GM21423 (cell line): Measurements from ENCODE around the gene OR2AG1.
A peak's percentile ranks its signal among the peaks of the same experiment; 100 is the strongest.

Experiments used
- ATAC-seq: cut with Tn5 transposase; IDR thresholded peaks from one replicate; pipeline ENCODE4 v1.9.1; 2021; ENCODE audit warnings: mild to moderate bottlenecking, moderate library complexity; ENCODE audit not compliant: unreplicated experiment

The OR2AG1 gene

GRCh38 chr11:6782720-6783119 lies at the start of gene OR2AG1:
OR2AG1 (plus strand) TSS chr11:6783020; CDS start chr11:6785038, 2,018 bp downstream.
- ATAC-seq: no peak

- ATAC-seq: no peak
Measured at GRCh38 chr11:6733326-6734275, 49.2 kb upstream of the OR2AG1 start.

GRCh38 chr11:6734616-6735015 lies 48.2 kb upstream of the OR2AG1 start:
- ATAC-seq: no peak

- ATAC-seq: no peak
Measured at GRCh38 chr11:6735306-6735705, 47.5 kb upstream of the OR2AG1 start.

- ATAC-seq: no peak
Measured at GRCh38 chr11:6736495-6737121, 46.2 kb upstream of the OR2AG1 start.

GRCh38 chr11:6737872-6738466 lies 44.9 kb upstream of the OR2AG1 start:
- peak; percentile 81 for ATAC-seq

- ATAC-seq: no peak
Measured at GRCh38 chr11:6738590-6738989, 44.2 kb upstream of the OR2AG1 start.

- no peak for ATAC-seq
Measured at GRCh38 chr11:6742260-6742659, 40.6 kb upstream of the OR2AG1 start.

- ATAC-seq: no peak
Measured at GRCh38 chr11:6745018-6745417, 37.8 kb upstream of the OR2AG1 start.

GRCh38 chr11:6745465-6746015 lies 37.3 kb upstream of the OR2AG1 start:
- ATAC-seq: peak; percentile 64

GRCh38 chr11:6746086-6746618 lies 36.7 kb upstream of the OR2AG1 start:
- peak; percentile 82 for ATAC-seq

- no peak for ATAC-seq
Measured at GRCh38 chr11:6746626-6747025, 36.2 kb upstream of the OR2AG1 start.

GRCh38 chr11:6747097-6747668 lies 35.6 kb upstream of the OR2AG1 start:
- ATAC-seq: no peak

GRCh38 chr11:6755303-6755952 lies 27.4 kb upstream of the OR2AG1 start:
- no peak for ATAC-seq

GRCh38 chr11:6755953-6756347 lies 26.9 kb upstream of the OR2AG1 start:
- no peak for ATAC-seq

- peak; percentile 80 for ATAC-seq
Measured at GRCh38 chr11:6757373-6757967, 25.4 kb upstream of the OR2AG1 start.

GRCh38 chr11:6771926-6772893 lies 10.6 kb upstream of the OR2AG1 start, which contains the start of gene OR2AG2:
OR2AG2 (minus strand) TSS chr11:6771976; CDS start chr11:6768957, 3,019 bp downstream.
- ATAC-seq: peak; percentile 95

- no peak for ATAC-seq
Measured at GRCh38 chr11:6778518-6778917, 4.3 kb upstream of the OR2AG1 start.

- ATAC-seq: no peak
Measured at GRCh38 chr11:6780829-6781228, 2.0 kb upstream of the OR2AG1 start.
